Endothelial cell of umbilical vein (primary cell): ENCODE measurements around the gene CCND2. TPM values are rescaled to one million over a fixed set of nuclear protein-coding genes. Genes with fewer than 3 reads are reported as not detected.

Experiments used
- BruUV-seq: library from RNA; stranded (reverse); fragments of 400-500 nt; replicated peaks from 2 replicates; lab custom pipeline; 2021; lab: Mats Ljungman, UMichigan
- CTCF ChIA-PET: fragments of 300-600, 350-600 bp; sonication (Branson Sonifier 250); formaldehyde crosslinking; loops from one replicate; lab custom pipeline; 2021; ENCODE audit warnings: antibody characterized with exemption, inconsistent platforms; lab: Charles Lee
- POLR2A ChIA-PET: fragments of 300-600, 350-600 bp; sonication (Branson Sonifier 250); formaldehyde crosslinking; loops from one replicate; lab custom pipeline; 2021; ENCODE audit warnings: antibody characterized with exemption, inconsistent platforms; lab: Charles Lee
- DNase-seq: peaks from one replicate; pipeline ENCODE4 v3.0.0-alpha.2; 2011; ENCODE audit warnings: low read depth, low spot score
- FAIRE-seq: peaks from 2 replicates; lab custom pipeline; 2011; peaks lifted over from hg19 to GRCh38; lab: Jason Lieb, UNC
- H2AFZ ChIP-seq: 2 replicates; pipeline ENCODE4 v1.6.0; 2012; ENCODE audit warnings: low read depth, low read length, control low read depth, inconsistent platforms
- H3K27ac ChIP-seq: 2 replicates; pipeline ENCODE4 v1.5.1; 2011; ENCODE audit warnings: low read depth, mild to moderate bottlenecking, control low read depth, low read length, moderate library complexity; ENCODE audit not compliant: insufficient read depth
- H3K27me3 ChIP-seq, 2 experiments: 2 replicates each; pipeline versions ENCODE4 v1.6.0 to v1.6.1; 2011; ENCODE audit warnings: low read length in 2 of 2, mixed read lengths in 1 of 2; ENCODE audit not compliant: control insufficient read depth in 2 of 2, insufficient read depth in 2 of 2
- H3K36me3 ChIP-seq, 2 experiments: 2 replicates in 1 of 2; 3 replicates in 1 of 2; pipeline ENCODE4 v1.5.1; 2011; ENCODE audit warnings: low read length in 2 of 2, mild to moderate bottlenecking in 1 of 2, moderate library complexity in 1 of 2; ENCODE audit not compliant: control insufficient read depth in 2 of 2, insufficient read depth in 2 of 2; ENCODE audit errors: extremely low read depth in 1 of 2
- H3K4me1 ChIP-seq: 3 replicates; pipeline ENCODE4 v1.5.1; 2011; ENCODE audit warnings: mild to moderate bottlenecking, low read length; ENCODE audit not compliant: control insufficient read depth, insufficient read depth; ENCODE audit errors: extremely low read depth
- H3K4me2 ChIP-seq: 2 replicates; pipeline ENCODE4 v1.6.1; 2011; ENCODE audit warnings: low read length, control low read depth, mixed read lengths; ENCODE audit not compliant: insufficient read depth
- H3K4me3 ChIP-seq, 3 experiments: fragments of 200-600 bp in 1 of 3; sonication (generic), shearing (Covaris generic) in 1 of 3; replicated peaks in 1 of 3; 2 replicates each; pipeline ENCODE4 v1.5.1; 2011 to 2016; ENCODE audit warnings: control low read depth in 3 of 3, low read length in 3 of 3, mild to moderate bottlenecking in 2 of 3, inconsistent platforms in 1 of 3, low read depth in 1 of 3, moderate library complexity in 1 of 3; ENCODE audit not compliant: insufficient read depth in 1 of 3
- H3K79me2 ChIP-seq: 2 replicates; pipeline ENCODE4 v1.6.0; 2012; ENCODE audit warnings: low read length, inconsistent platforms; ENCODE audit not compliant: control insufficient read depth, insufficient read depth
- H3K9ac ChIP-seq: replicated peaks from 2 replicates; pipeline ENCODE3; 2011; ENCODE audit warnings: low read length, control low read depth; ENCODE audit not compliant: insufficient read depth; ENCODE audit errors: extremely low read depth
- H3K9me1 ChIP-seq: replicated peaks from 3 replicates; pipeline ENCODE4 v1.6.0; 2011; ENCODE audit warnings: mild to moderate bottlenecking, low read length; ENCODE audit not compliant: control insufficient read depth, insufficient read depth; ENCODE audit errors: extremely low read depth
- H3K9me3 ChIP-seq: replicated peaks from 2 replicates; pipeline ENCODE4 v1.5.1; 2012; ENCODE audit warnings: low read length, inconsistent platforms; ENCODE audit not compliant: control insufficient read depth, insufficient read depth
- H4K20me1 ChIP-seq: replicated peaks from 2 replicates; pipeline ENCODE3; 2011; ENCODE audit warnings: mild to moderate bottlenecking, low read length; ENCODE audit not compliant: control insufficient read depth, insufficient read depth; ENCODE audit errors: extremely low read depth
- EZH2 ChIP-seq: IDR thresholded peaks from 2 replicates; pipeline ENCODE4 v1.6.1; 2012; ENCODE audit warnings: borderline replicate concordance, low read depth, mild to moderate bottlenecking, moderate library complexity, low read length, inconsistent platforms; ENCODE audit not compliant: severe bottlenecking
- FOS ChIP-seq: IDR thresholded peaks from 2 replicates; pipeline ENCODE4 v1.6.1; 2011; ENCODE audit warnings: mild to moderate bottlenecking, low read length, moderate library complexity, borderline replicate concordance; ENCODE audit not compliant: insufficient read depth
- GATA2 ChIP-seq: IDR thresholded peaks from 2 replicates; pipeline ENCODE4 v1.7.0; 2011; ENCODE audit warnings: low read depth, mild to moderate bottlenecking, moderate library complexity, mixed read lengths, low read length; ENCODE audit not compliant: insufficient read length, insufficient read depth
- JUN ChIP-seq: IDR thresholded peaks from 2 replicates; pipeline ENCODE4 v1.6.1; 2011; ENCODE audit warnings: borderline replicate concordance, low read depth; ENCODE audit not compliant: insufficient read length, insufficient read depth
- MAX ChIP-seq: IDR thresholded peaks from 2 replicates; pipeline ENCODE4 v1.6.1; 2011; ENCODE audit not compliant: insufficient read depth, insufficient read length
- MYC ChIP-seq: IDR thresholded peaks from one replicate; pipeline ENCODE4 v1.6.1; 2011; ENCODE audit warnings: mild to moderate bottlenecking, low read depth, low read length
- POLR2A ChIP-seq: IDR thresholded peaks from 2 replicates; pipeline ENCODE4 v1.6.1; 2012; ENCODE audit warnings: low read depth, mild to moderate bottlenecking, control low read depth, low read length
- POLR2AphosphoS5 ChIP-seq: IDR thresholded peaks from 2 replicates; pipeline ENCODE4 v1.6.1; 2012; ENCODE audit warnings: low read depth, mild to moderate bottlenecking, control low read depth, low read length, moderate library complexity; ENCODE audit not compliant: insufficient read depth
- dilution Hi-C: fragments of 300-500 bp; cut with MboI; formaldehyde crosslinking; loops from one replicate; pipeline ENCODE4 v1.15.0; 2019; ENCODE audit warnings: low sequenced_read_pairs; ENCODE audit not compliant: extremely low pct_ligation_motif_present
- intact Hi-C: fragments of 100-400 bp; cut with micrococcal nuclease; formaldehyde crosslinking; loops from one replicate; pipeline ENCODE4 v1.10.0; 2022
- polyA plus RNA-seq, 4 experiments: library from polyadenylated mRNA; depleted of rRNA in 3 of 4; stranded (reverse) in 3 of 4; unstranded in 1 of 4; fragments of >200 nt; gene quantifications; 2 replicates each; pipeline versions ENCODE4 v1.2.1 to v1.2.3, GENCODE V29; 2011 to 2012; ENCODE audit warnings: missing spikeins in 1 of 4
- total RNA-seq: library from RNA; stranded (reverse); gene quantifications from 2 replicates; pipeline ENCODE4 v1.2.3, GENCODE V29; 2021
- TF ChIP-seq, protein P1 (sequence below), 2 donors: IDR thresholded peaks; 1 replicate in 1 of 2; 2 replicates in 1 of 2; pipeline ENCODE4 v1.5.1; 2011; ENCODE audit warnings: low read length in 2 of 2, mild to moderate bottlenecking in 2 of 2, moderate library complexity in 2 of 2, control low read depth in 1 of 2, inconsistent platforms in 1 of 2, low read depth in 1 of 2; ENCODE audit not compliant: insufficient read depth in 1 of 2; ENCODE audit errors: extremely low read depth in 1 of 2

The CCND2 gene
- total and polyA plus RNA-seq, 2 donors (not counting 3 experiments of a cell fraction or from before 2014, with no cell fraction given) = 0.68 to 3.4 TPM

GRCh38 chr12:4251967-4252366 lies 21.6 kb upstream of the CCND2 start:
- Histone ChIP-seq H2AFZ (no peak overlapping the region), H4K20me1 (no peaks in the 10 kb centered on the region), H3K9me1 (no peaks in the 10 kb centered on the region), H3K79me2 (no peaks in the 10 kb centered on the region), H3K27me3 (peaks cover 1 to 3% of the 10 kb centered on the region in 2 experiments), H3K4me2 (no peak overlapping the region), H3K9me3 (no peaks in the 10 kb centered on the region), H3K36me3 (no peaks in the 10 kb centered on the region), H3K27ac (no peak overlapping the region), H3K4me3 (no peak overlapping the region), H3K4me1 (no peaks in the 10 kb centered on the region), H3K9ac (no peak overlapping the region)
- intact Hi-C loops (no loop called here), dilution Hi-C loops (no loop called here)
- DNase-seq (no peak), FAIRE-seq (no peak)
- BruUV-seq = no TSS peak
- ChIA-PET CTCF (interaction anchor here (1.4 kb wide), 1 partner anchor 367 kb away, joined by 3 read pairs; no protein-coding TSS in a partner anchor), POLR2A (no interaction called here)
- no peak for TF ChIP-seq JUN
- TF ChIP-seq EZH2 = no peak
- no peak for TF ChIP-seq MYC
- no peak for TF ChIP-seq POLR2A
- TF ChIP-seq GATA2 = no peak
- TF ChIP-seq, protein P1, sequence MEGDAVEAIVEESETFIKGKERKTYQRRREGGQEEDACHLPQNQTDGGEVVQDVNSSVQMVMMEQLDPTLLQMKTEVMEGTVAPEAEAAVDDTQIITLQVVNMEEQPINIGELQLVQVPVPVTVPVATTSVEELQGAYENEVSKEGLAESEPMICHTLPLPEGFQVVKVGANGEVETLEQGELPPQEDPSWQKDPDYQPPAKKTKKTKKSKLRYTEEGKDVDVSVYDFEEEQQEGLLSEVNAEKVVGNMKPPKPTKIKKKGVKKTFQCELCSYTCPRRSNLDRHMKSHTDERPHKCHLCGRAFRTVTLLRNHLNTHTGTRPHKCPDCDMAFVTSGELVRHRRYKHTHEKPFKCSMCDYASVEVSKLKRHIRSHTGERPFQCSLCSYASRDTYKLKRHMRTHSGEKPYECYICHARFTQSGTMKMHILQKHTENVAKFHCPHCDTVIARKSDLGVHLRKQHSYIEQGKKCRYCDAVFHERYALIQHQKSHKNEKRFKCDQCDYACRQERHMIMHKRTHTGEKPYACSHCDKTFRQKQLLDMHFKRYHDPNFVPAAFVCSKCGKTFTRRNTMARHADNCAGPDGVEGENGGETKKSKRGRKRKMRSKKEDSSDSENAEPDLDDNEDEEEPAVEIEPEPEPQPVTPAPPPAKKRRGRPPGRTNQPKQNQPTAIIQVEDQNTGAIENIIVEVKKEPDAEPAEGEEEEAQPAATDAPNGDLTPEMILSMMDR (IDR thresholded peaks at IDR 0.05; ENCODE audit: extremely low read depth in 1 of 2, insufficient read depth in 1 of 2, low read depth in 1 of 2, low read length in 2 of 2) = no peak

DNA sequence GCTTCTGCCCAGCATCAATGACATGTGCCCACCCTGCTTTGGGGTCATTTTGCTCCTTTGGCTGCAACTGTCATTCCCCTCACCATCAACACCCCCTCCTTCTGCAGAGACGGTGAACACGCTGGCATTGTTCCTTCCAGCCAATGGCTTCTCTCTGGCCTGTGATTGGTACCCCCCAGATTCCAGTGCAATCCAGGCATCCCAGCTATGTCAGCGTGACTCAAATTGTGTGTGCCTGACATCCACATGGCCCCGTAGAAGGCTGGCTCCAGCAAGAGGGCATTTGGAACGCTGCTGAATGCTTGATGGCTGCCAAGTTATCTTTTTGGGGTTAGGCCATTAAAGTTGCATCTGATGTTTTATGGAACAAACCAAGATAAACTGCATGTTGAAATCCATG lies 21.0 kb upstream of the CCND2 start:
- FAIRE-seq (no peak), DNase-seq (no peak)
- no TSS peak for BruUV-seq
- H3K4me3 ChIP-seq = no peak overlapping the region
- no peaks in the 10 kb centered on the region for H3K9me3 ChIP-seq
- H3K4me2 ChIP-seq = no peak overlapping the region
- no peaks in the 10 kb centered on the region for H4K20me1 ChIP-seq
- H3K27ac ChIP-seq = no peak overlapping the region
- no peaks in the 10 kb centered on the region for H3K79me2 ChIP-seq
- H3K27me3 ChIP-seq = peaks cover 1 to 8% of the 10 kb centered on the region in 2 experiments
- intact Hi-C loops = no loop called here
- H3K4me1 ChIP-seq = no peaks in the 10 kb centered on the region
- H2AFZ ChIP-seq = no peak overlapping the region
- H3K9me1 ChIP-seq = no peaks in the 10 kb centered on the region
- CTCF ChIA-PET = interaction anchor here (1.9 kb wide), 1 partner anchor 24 kb away, joined by 5 read pairs; no protein-coding TSS in a partner anchor
- dilution Hi-C loops = no loop called here
- TF ChIP-seq GATA2 (no peak), POLR2A (no peak), FOS (no peak), EZH2 (no peak), MYC (no peak), POLR2AphosphoS5 (no peak), MAX (no peak), JUN (no peak)
- TF ChIP-seq, protein P1 (IDR thresholded peaks at IDR 0.05; ENCODE audit: extremely low read depth in 1 of 2, insufficient read depth in 1 of 2, low read depth in 1 of 2, low read length in 2 of 2) = no peak
- H3K9ac ChIP-seq = no peak overlapping the region
- H3K36me3 ChIP-seq = no peaks in the 10 kb centered on the region
- POLR2A ChIA-PET = no interaction called here
